ENCODE results near the gene SIX6.
"Not testable (repeated sequence)": the region's sequence is repeated elsewhere in the genome, so short reads cannot be mapped to it uniquely, and the experiment has no call there.

Gene SIX6

GRCh38 chr14:60508707-60509437, at the start of gene SIX6:
Gene SIX6 (plus strand): TSS chr14:60509146. CDS start chr14:60509399, 253 bp downstream.
- no peak for DNase-seq (ENCODE audit: low spot score)

- DNase-seq (ENCODE audit: low spot score): not testable (repeated sequence)
These were observed 28.7 kb upstream of the SIX6 start for GRCh38 chr14:60480248-60480647.

- DNase-seq (ENCODE audit: low spot score): peak; percentile 69
These were observed 26.2 kb upstream of the SIX6 start for GRCh38 chr14:60482743-60483142.

GRCh38 chr14:60485057-60485597, 23.8 kb upstream of the SIX6 start:
- DNase-seq (ENCODE audit: low spot score): no peak

GRCh38 chr14:60485598-60486251, 23.2 kb upstream of the SIX6 start, which contains the start of gene C14orf39:
Gene C14orf39 (minus strand): TSS chr14:60486063. CDS start chr14:60485078, 985 bp downstream.
- no peak for DNase-seq (ENCODE audit: low spot score)

GRCh38 chr14:60487211-60487610, 21.7 kb upstream of the SIX6 start:
- DNase-seq (ENCODE audit: low spot score): peak; percentile 60

GRCh38 chr14:60488175-60488574, 20.8 kb upstream of the SIX6 start:
- no peak for DNase-seq (ENCODE audit: low spot score)

GRCh38 chr14:60490270-60490669, 18.7 kb upstream of the SIX6 start:
- DNase-seq (ENCODE audit: low spot score): no peak

- DNase-seq (ENCODE audit: low spot score): no peak
These were observed 13.0 kb upstream of the SIX6 start for GRCh38 chr14:60495946-60496345.

- no peak for DNase-seq (ENCODE audit: low spot score)
These were observed 6.4 kb upstream of the SIX6 start for GRCh38 chr14:60502541-60502940.

- no peak for DNase-seq (ENCODE audit: low spot score)
These were observed 3.5 kb upstream of the SIX6 start for GRCh38 chr14:60505448-60505847.

- DNase-seq (ENCODE audit: low spot score): no peak
These were observed 2.9 kb upstream of the SIX6 start for GRCh38 chr14:60506010-60506409.

- DNase-seq (ENCODE audit: low spot score): no peak
These were observed 2.4 kb upstream of the SIX6 start for GRCh38 chr14:60506462-60506984.

GRCh38 chr14:60506985-60507829, 1.7 kb upstream of the SIX6 start:
- DNase-seq (ENCODE audit: low spot score): no peak

GRCh38 chr14:60508363-60508706, 611 bp upstream of the SIX6 start:
- DNase-seq (ENCODE audit: low spot score): no peak

GRCh38 chr14:60509438-60510253, 700 bp downstream of the SIX6 start:
- no peak for DNase-seq (ENCODE audit: low spot score)

GRCh38 chr14:60510254-60510950, 1.5 kb downstream of the SIX6 start:
- DNase-seq (ENCODE audit: low spot score): no peak

- no peak for DNase-seq (ENCODE audit: low spot score)
These were observed 2.1 kb downstream of the SIX6 start for GRCh38 chr14:60510951-60511599.

- DNase-seq (ENCODE audit: low spot score): no peak
These were observed 3.2 kb downstream of the SIX6 start for GRCh38 chr14:60512126-60512525.

GRCh38 chr14:60512973-60513571, 4.1 kb downstream of the SIX6 start:
- DNase-seq (ENCODE audit: low spot score): no peak

All from kidney tubule cell (primary cell).